SK-N-SH (cell line): ENCODE measurements around the gene IQGAP2. TPM values are rescaled to one million over a fixed set of nuclear protein-coding genes. Genes with fewer than 3 reads are reported as not detected.

ENCODE experiments used
- CTCF ChIA-PET: fragments of 300-600, 350-600 bp; formaldehyde crosslinking; extraction: SDS; loops from one replicate; lab custom pipeline; 2021; lab: Yijun Ruan, JAX
- POLR2A ChIA-PET: fragments of 350-600 bp; sonication (Branson Sonifier 250); formaldehyde crosslinking; extraction: SDS; loops from one replicate; lab custom pipeline; 2020; ENCODE audit warnings: antibody characterized with exemption, inconsistent platforms; lab: Yijun Ruan, JAX
- DNase-seq: peaks from one replicate; pipeline ENCODE4 v3.0.0; 2012
- H2AFZ ChIP-seq: fragments of 200-600 bp; sonication (generic); 2 replicates; pipeline ENCODE4 v1.8.1; 2016; ENCODE audit warnings: antibody characterized with exemption, mild to moderate bottlenecking, low read depth
- H3F3A ChIP-seq: fragments of 200-600 bp; sonication (generic); replicated peaks from 2 replicates; pipeline ENCODE3; 2016; ENCODE audit warnings: antibody characterized with exemption, mild to moderate bottlenecking; ENCODE audit not compliant: insufficient read depth
- H3K27ac ChIP-seq, 2 experiments: fragments of 200-500 bp in 1 of 2; fragments of 200-600 bp in 1 of 2; sonication (Bioruptor generic) in 1 of 2; sonication (generic), shearing (Covaris generic) in 1 of 2; 2 replicates each; pipeline versions ENCODE4 v1.5.1 to v1.6.1; 2014 to 2016; ENCODE audit warnings: low read depth in 2 of 2, inconsistent platforms in 1 of 2, low read length in 1 of 2, mild to moderate bottlenecking in 1 of 2, mixed read lengths in 1 of 2
- H3K27me3 ChIP-seq: fragments of 200-600 bp; sonication (generic), shearing (Covaris generic); 2 replicates; pipeline ENCODE4 v1.6.1; 2016; ENCODE audit warnings: mixed run types; ENCODE audit not compliant: insufficient read depth
- H3K36me3 ChIP-seq, 2 experiments: fragments of 200-500 bp in 1 of 2; fragments of 200-600 bp in 1 of 2; sonication (Bioruptor generic) in 1 of 2; sonication (generic) in 1 of 2; replicated peaks in 1 of 2; 2 replicates each; pipeline versions ENCODE3 to v1.5.1; 2014 to 2016; ENCODE audit warnings: low read length in 1 of 2, mild to moderate bottlenecking in 1 of 2; ENCODE audit not compliant: insufficient read depth in 2 of 2, control insufficient read depth in 1 of 2
- H3K4me1 ChIP-seq, 2 experiments: fragments of 200-500 bp in 1 of 2; fragments of 200-600 bp in 1 of 2; sonication (Bioruptor generic) in 1 of 2; sonication (generic), shearing (Covaris generic) in 1 of 2; 2 replicates each; pipeline versions ENCODE4 v1.5.1 to v1.6.1; 2014 to 2016; ENCODE audit warnings: low read depth in 1 of 2, low read length in 1 of 2, mixed run types in 1 of 2; ENCODE audit not compliant: insufficient read depth in 2 of 2, control insufficient read depth in 1 of 2
- H3K4me2 ChIP-seq: fragments of 200-600 bp; sonication (generic), shearing (Covaris generic); 2 replicates; pipeline ENCODE4 v1.6.1; 2017; ENCODE audit warnings: mixed run types
- H3K4me3 ChIP-seq, 2 experiments: fragments of 200-500 bp in 1 of 2; fragments of 200-600 bp in 1 of 2; sonication (Bioruptor generic) in 1 of 2; sonication (generic), shearing (Covaris generic) in 1 of 2; 2 replicates each; pipeline versions ENCODE4 v1.5.1 to v1.8.1; 2014 to 2016; ENCODE audit warnings: low read depth in 2 of 2, inconsistent platforms in 1 of 2, low read length in 1 of 2, mild to moderate bottlenecking in 1 of 2, mixed read lengths in 1 of 2, moderate library complexity in 1 of 2
- H3K79me2 ChIP-seq: fragments of 200-600 bp; sonication (generic); 2 replicates; pipeline ENCODE4 v1.8.1; 2017; ENCODE audit warnings: mild to moderate bottlenecking; ENCODE audit not compliant: insufficient read depth
- H3K9ac ChIP-seq: fragments of 200-600 bp; sonication (generic); 2 replicates; pipeline ENCODE4 v1.6.1; 2017; ENCODE audit warnings: mixed run types
- H3K9me2 ChIP-seq: fragments of 200-600 bp; sonication (generic); 2 replicates; pipeline ENCODE4 v1.6.1; 2017; ENCODE audit warnings: mixed run types
- H3K9me3 ChIP-seq: fragments of 200-600 bp; sonication (generic); 2 replicates; pipeline ENCODE4 v1.6.1; 2017; ENCODE audit warnings: mixed run types, mild to moderate bottlenecking, moderate library complexity
- H4K20me1 ChIP-seq: fragments of 200-600 bp; sonication (generic); 2 replicates; pipeline ENCODE4 v1.6.1; 2017; ENCODE audit warnings: mild to moderate bottlenecking, mixed run types; ENCODE audit not compliant: insufficient read depth
- CHD2 ChIP-seq: fragments of 150-350 bp; IDR thresholded peaks from 2 replicates; pipeline ENCODE4 v1.6.1; 2018; ENCODE audit warnings: low read length; ENCODE audit not compliant: partially characterized antibody
- ELF1 ChIP-seq: IDR thresholded peaks from 2 replicates; pipeline ENCODE4 v1.4.0; 2012
- EP300 ChIP-seq, 2 experiments: IDR thresholded peaks; 2 replicates each; pipeline versions ENCODE4 v1.4.0 to v1.6.1; 2012; ENCODE audit warnings: borderline replicate concordance in 1 of 2, low read depth in 1 of 2, low read length in 1 of 2
- FOSL2 ChIP-seq: IDR thresholded peaks from 2 replicates; pipeline ENCODE4 v1.4.0; 2012; ENCODE audit warnings: low read depth, mild to moderate bottlenecking, moderate library complexity, borderline replicate concordance
- FOXM1 ChIP-seq: IDR thresholded peaks from 2 replicates; pipeline ENCODE4 v1.4.0; 2012; ENCODE audit warnings: low read depth, mild to moderate bottlenecking
- GATA2 ChIP-seq: sonication (generic); formaldehyde crosslinking; IDR thresholded peaks from 2 replicates; pipeline ENCODE4 v1.5.0; 2020; ENCODE audit warnings: mild to moderate bottlenecking, missing genetic modification reagents
- JUND ChIP-seq: IDR thresholded peaks from 2 replicates; pipeline ENCODE4 v1.4.0; 2012
- MXI1 ChIP-seq: IDR thresholded peaks from 2 replicates; pipeline ENCODE4 v1.6.1; 2012; ENCODE audit warnings: mild to moderate bottlenecking, low read depth, low read length, improper control_type of control experiment
- NFIC ChIP-seq: IDR thresholded peaks from 2 replicates; pipeline ENCODE4 v1.4.0; 2012; ENCODE audit warnings: borderline replicate concordance
- NRF1 ChIP-seq: IDR thresholded peaks from 2 replicates; pipeline ENCODE4 v1.6.1; 2012; ENCODE audit warnings: low read depth, mild to moderate bottlenecking, low read length
- RAD21 ChIP-seq: IDR thresholded peaks from 2 replicates; pipeline ENCODE4 v1.6.1; 2012; ENCODE audit warnings: mild to moderate bottlenecking, low read length
- RCOR1 ChIP-seq: fragments of 150-350 bp; IDR thresholded peaks from 2 replicates; pipeline ENCODE4 v1.6.1; 2017; ENCODE audit warnings: antibody characterized with exemption, low read length
- SMC3 ChIP-seq: IDR thresholded peaks from 2 replicates; pipeline ENCODE4 v1.6.1; 2012; ENCODE audit warnings: low read depth, low read length, improper control_type of control experiment
- TAF1 ChIP-seq: IDR thresholded peaks from 2 replicates; pipeline ENCODE4 v1.6.1; 2012; ENCODE audit warnings: low read depth, mild to moderate bottlenecking, low read length, moderate library complexity, borderline replicate concordance
- TCF12 ChIP-seq: IDR thresholded peaks from 2 replicates; pipeline ENCODE4 v1.4.0; 2012
- WGBS: methylation state at CpG from one replicate; pipeline ENCODE4 v1.1.6; 2017; ENCODE audit warnings: low lambda C conversion rate; 5-methylcytosine and 5-hydroxymethylcytosine counted together
- polyA plus RNA-seq, 3 experiments: library from polyadenylated mRNA; depleted of rRNA; stranded (reverse); fragments of >200 nt; gene quantifications; 2 replicates each; pipeline ENCODE4 v1.2.3, GENCODE V29; 2012
- TF ChIP-seq, protein P1 (sequence below): IDR thresholded peaks from 2 replicates; pipeline ENCODE4; 2012
- TF ChIP-seq, protein P2 (sequence below): IDR thresholded peaks from 2 replicates; pipeline ENCODE4 v1.4.0; 2012; ENCODE audit warnings: low read depth, borderline replicate concordance
- TF ChIP-seq, protein P3 (sequence below): IDR thresholded peaks from 2 replicates; pipeline ENCODE4 v1.4.0; 2012; ENCODE audit warnings: low read depth
- TF ChIP-seq, protein P4 (sequence below): fragments of 200-600 bp; sonication (generic); IDR thresholded peaks from 2 replicates; pipeline ENCODE4 v1.6.1; 2017; ENCODE audit warnings: antibody characterized with exemption, mild to moderate bottlenecking, moderate library complexity

Gene IQGAP2
- polyA plus RNA-seq, 1 of the 3 experiments (the other 2 are of a cell fraction), result 2.1 TPM

DNA sequence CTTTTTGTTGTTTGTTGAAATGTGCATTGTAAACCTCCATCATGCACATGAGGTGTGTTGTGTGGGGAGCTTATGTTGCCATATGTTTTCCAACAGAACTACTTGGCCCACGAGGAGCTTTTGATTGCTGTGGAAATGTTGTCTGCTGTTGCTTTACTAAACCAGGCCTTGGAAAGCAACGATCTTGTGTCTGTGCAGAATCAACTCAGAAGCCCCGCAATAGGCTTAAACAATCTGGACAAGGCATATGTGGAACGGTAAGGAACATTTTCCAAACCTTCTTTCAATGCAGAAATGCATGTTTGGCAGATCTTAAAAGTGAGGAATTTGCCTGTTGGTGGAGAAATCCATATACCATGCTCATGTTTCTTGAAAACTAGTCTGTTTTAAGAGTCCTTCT is 197.6 kb downstream of the IQGAP2 start:
- DNase-seq, result no peak
- POLR2A ChIA-PET, result no interaction called here
- Histone ChIP-seq H3K36me3 (no peaks in the 10 kb centered on the region), H2AFZ (no peak overlapping the region), H3K9me2 (no peaks in the 10 kb centered on the region), H3K4me3 (no peak overlapping the region), H3K4me1 (peaks cover 0 to 8% of the 10 kb centered on the region in 2 experiments; a peak in 2 of 4 replicates), H3K27me3 (no peaks in the 10 kb centered on the region), H3K79me2 (no peaks in the 10 kb centered on the region), H3K9me3 (no peaks in the 10 kb centered on the region), H3F3A (peaks cover 5% of the 10 kb centered on the region), H3K9ac (no peak overlapping the region), H3K27ac (no peak overlapping the region), H4K20me1 (no peaks in the 10 kb centered on the region), H3K4me2 (no peak overlapping the region)
- CTCF ChIA-PET, result interaction anchor here (0.9 to 12.0 kb wide), 18 partner anchors 9 to 198 kb away, joined by 3 to 146 read pairs (median 5); no protein-coding TSS in a partner anchor
- TF ChIP-seq CHD2 (no peak), ELF1 (no peak), GATA2 (CRISPR knock-in tag) (no peak), FOSL2 (no peak), JUND (no peak), EP300 (IDR thresholded peaks at IDR 0.05; ENCODE audit: borderline replicate concordance in 1 of 2, low read depth in 1 of 2, low read length in 1 of 2) (no peak)
- WGBS, result 63% methylated on average over 4 of the region's 4 CpGs

DNA sequence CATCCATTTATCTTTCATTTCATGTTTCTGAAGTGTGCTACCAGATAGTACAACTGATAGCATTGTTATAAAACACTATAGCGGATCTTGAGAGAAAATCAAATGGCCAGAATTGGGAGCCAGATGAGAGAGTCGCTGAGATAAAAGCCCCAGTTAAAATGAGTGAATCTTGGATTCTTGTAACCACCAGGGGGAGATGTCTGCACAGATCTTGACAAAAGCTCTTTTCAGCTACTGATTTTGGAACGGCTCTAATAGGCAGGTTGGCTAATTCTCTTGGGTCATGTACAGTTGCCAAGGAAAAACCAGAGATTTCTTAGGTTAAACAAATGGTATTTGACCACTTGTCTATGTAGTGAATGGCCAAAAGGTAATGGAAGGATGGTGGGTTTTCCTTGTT is 198.4 kb downstream of the IQGAP2 start:
- Histone ChIP-seq H3K79me2 (no peaks in the 10 kb centered on the region), H2AFZ (no peak overlapping the region), H3K27ac (no peak overlapping the region), H3K9me3 (no peaks in the 10 kb centered on the region), H3F3A (peaks cover 5% of the 10 kb centered on the region), H3K4me3 (no peak overlapping the region), H3K4me1 (peaks cover 0 to 8% of the 10 kb centered on the region in 2 experiments; a peak in 3 of 4 replicates), H3K9ac (no peak overlapping the region), H3K36me3 (no peaks in the 10 kb centered on the region), H3K9me2 (no peaks in the 10 kb centered on the region), H4K20me1 (no peaks in the 10 kb centered on the region), H3K4me2 (no peak overlapping the region), H3K27me3 (no peaks in the 10 kb centered on the region)
- ChIA-PET POLR2A (no interaction called here), CTCF (interaction anchor here (0.6 to 12.0 kb wide), 24 partner anchors 10 to 504 kb away, joined by 3 to 146 read pairs (median 4); partner anchors contain the start of gene IQGAP2)
- DNase-seq, result peak; percentile 49
- TF ChIP-seq, protein P1, sequence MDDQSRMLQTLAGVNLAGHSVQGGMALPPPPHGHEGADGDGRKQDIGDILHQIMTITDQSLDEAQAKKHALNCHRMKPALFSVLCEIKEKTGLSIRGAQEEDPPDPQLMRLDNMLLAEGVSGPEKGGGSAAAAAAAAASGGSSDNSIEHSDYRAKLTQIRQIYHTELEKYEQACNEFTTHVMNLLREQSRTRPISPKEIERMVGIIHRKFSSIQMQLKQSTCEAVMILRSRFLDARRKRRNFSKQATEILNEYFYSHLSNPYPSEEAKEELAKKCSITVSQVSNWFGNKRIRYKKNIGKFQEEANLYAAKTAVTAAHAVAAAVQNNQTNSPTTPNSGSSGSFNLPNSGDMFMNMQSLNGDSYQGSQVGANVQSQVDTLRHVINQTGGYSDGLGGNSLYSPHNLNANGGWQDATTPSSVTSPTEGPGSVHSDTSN, result no peak
- TF ChIP-seq, protein P2, sequence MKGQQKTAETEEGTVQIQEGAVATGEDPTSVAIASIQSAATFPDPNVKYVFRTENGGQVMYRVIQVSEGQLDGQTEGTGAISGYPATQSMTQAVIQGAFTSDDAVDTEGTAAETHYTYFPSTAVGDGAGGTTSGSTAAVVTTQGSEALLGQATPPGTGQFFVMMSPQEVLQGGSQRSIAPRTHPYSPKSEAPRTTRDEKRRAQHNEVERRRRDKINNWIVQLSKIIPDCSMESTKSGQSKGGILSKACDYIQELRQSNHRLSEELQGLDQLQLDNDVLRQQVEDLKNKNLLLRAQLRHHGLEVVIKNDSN, result no peak
- no peak for TF ChIP-seq ELF1
- TF ChIP-seq NFIC, result no peak
- TF ChIP-seq, protein P3, sequence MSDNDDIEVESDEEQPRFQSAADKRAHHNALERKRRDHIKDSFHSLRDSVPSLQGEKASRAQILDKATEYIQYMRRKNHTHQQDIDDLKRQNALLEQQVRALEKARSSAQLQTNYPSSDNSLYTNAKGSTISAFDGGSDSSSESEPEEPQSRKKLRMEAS, result no peak; the same call in 1 of the 2 replicates
- TF ChIP-seq FOSL2, result no peak
- TF ChIP-seq RAD21, result peak; percentile 87
- no peak for TF ChIP-seq RCOR1
- 0 out of 2 replicates have a peak, but pooled peaks have one; percentile 38 for TF ChIP-seq FOXM1
- TF ChIP-seq NRF1, result no peak
- TF ChIP-seq, protein P4, sequence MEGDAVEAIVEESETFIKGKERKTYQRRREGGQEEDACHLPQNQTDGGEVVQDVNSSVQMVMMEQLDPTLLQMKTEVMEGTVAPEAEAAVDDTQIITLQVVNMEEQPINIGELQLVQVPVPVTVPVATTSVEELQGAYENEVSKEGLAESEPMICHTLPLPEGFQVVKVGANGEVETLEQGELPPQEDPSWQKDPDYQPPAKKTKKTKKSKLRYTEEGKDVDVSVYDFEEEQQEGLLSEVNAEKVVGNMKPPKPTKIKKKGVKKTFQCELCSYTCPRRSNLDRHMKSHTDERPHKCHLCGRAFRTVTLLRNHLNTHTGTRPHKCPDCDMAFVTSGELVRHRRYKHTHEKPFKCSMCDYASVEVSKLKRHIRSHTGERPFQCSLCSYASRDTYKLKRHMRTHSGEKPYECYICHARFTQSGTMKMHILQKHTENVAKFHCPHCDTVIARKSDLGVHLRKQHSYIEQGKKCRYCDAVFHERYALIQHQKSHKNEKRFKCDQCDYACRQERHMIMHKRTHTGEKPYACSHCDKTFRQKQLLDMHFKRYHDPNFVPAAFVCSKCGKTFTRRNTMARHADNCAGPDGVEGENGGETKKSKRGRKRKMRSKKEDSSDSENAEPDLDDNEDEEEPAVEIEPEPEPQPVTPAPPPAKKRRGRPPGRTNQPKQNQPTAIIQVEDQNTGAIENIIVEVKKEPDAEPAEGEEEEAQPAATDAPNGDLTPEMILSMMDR, result peak; percentile 82
- no peak for TF ChIP-seq TAF1
- TF ChIP-seq SMC3, result peak; percentile 91
- TF ChIP-seq TCF12, result no peak
- TF ChIP-seq CHD2, result no peak
- no peak for TF ChIP-seq MXI1
- WGBS, result 22% methylated on average over 3 of the region's 3 CpGs
